Left renal pelvis (tissue), 4 donors: Measurements from ENCODE around the gene ACE2. TPM values are rescaled to one million over a fixed set of nuclear protein-coding genes. Genes with fewer than 3 reads are reported as not detected.

Experiments
- DNase-seq, 4 donors: peaks; one replicate each; pipeline ENCODE4 v3.0.0-alpha.2; 2013; ENCODE audit warnings: low read depth in 4 of 4, low spot score in 3 of 4
- polyA plus RNA-seq, 4 donors: library from polyadenylated mRNA; unstranded; fragments of 120-200 nt; gene quantifications; one replicate each; pipeline ENCODE4 v1.2.1, GENCODE V29; 2013; ENCODE audit not compliant: insufficient read length in 4 of 4

Gene ACE2
- polyA plus RNA-seq, 4 donors: 0.75 to 54.9 (median 38.6) TPM

DNA sequence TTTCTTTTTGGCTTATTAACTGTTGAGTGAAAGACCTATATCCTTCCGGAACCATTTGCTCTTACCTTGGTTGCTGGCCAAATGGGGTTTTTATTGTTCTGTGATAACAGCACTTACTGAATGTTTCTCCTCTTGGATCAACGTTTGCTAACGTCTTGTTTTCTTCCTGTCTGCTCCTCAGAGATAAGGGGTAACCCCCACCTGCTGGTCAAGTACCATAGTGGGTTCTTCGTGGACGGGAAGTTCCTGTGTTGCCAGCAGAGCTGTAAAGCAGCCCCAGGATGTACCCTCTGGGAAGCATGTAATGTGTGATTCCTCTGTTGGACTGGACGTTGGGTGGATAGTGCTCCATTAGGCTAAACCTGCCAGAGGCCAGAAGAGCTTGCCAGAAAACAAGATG lies 84.8 kb downstream of the ACE2 start:
- no peak for DNase-seq

DNA sequence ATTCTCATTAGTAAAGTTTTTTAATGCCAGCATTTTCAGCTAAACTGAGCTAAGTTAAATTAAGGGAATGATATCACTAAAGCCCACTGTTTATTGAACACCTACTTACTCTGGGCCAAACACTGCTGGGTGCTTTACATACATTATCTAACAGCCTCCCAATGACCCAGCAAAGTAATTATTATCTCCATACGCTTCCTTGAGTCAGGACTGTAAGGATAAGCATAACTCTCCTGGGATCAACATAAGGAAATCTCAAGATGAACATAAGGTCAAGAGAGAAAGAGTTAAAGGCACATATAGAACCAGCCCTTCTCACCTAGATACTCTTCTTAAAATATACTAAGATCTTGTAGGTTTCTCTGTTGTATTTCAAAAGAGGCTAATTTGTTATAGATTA lies 86.5 kb downstream of the ACE2 start:
- DNase-seq: no peak

DNA sequence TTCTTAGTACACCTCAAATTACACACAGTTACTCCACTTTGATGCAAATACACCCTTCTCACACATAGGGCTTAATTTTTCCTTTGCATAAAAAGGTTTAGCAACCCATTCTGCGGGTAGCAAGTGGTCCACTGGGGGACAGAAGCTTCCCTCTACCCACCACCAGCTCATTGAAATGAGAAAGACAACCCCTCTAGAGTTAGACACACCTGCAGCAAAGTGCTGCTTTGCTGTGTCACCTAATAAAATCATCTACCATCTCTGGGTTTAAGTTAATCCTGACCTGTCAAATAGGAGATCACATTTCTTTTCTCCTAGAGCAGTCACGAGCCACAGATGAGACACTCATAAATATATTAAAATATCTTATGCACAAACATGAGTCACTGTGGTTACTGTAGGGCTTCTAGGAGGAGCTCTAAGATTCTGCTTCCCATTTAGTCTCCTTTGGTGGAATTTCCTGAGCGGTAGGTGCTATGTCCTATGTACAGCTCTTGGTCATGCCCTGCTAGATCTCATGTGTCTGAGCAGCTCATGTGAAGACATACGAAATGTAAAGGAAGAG lies 88.3 kb downstream of the ACE2 start:
- DNase-seq: no peak

DNA sequence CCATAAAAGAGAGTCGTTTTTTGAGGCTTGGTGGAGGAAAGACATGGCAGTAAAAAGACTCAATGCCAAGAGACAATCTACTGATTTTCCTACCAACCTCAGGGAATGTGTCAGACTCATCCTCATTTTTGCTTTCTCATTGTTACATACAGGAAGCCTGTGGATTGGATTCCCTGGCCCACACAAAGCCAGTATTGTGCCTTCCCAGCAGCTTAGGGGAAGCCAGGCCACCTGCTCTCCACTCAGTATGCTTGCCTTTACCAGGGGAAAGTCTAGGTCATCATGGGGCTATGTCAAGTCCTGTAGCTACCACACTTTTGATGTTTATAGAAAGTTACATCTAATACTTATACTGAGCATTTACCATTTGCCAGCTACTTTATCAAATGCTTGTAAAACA lies 89.2 kb downstream of the ACE2 start:
- DNase-seq: no peak

Other genes with a start within 250 kb of the ACE2 start
- gene VEGFD, start 216.5 kb downstream of the ACE2 start, polyA plus RNA-seq: 1 to 10 TPM in 1 of 4 donors, under 1 TPM in 3; 0.59 to 4.7 (median 0.78) TPM
- 1 to 10 TPM; 3.9 to 6.6 (median 5.1) TPM for gene PIR, start 107.6 kb downstream of the ACE2 start, polyA plus RNA-seq
- gene BMX, start 100.2 kb downstream of the ACE2 start, polyA plus RNA-seq: under 1 TPM; 0.27 to 0.75 (median 0.49) TPM
- gene CLTRN, start 63.8 kb upstream of the ACE2 start, polyA plus RNA-seq: 10 to 100 TPM in 3 of 4 donors, under 1 TPM in 1; 0.81 to 22.2 (median 19.3) TPM
- gene CA5B, start 137.3 kb upstream of the ACE2 start, polyA plus RNA-seq: 10 to 100 TPM in 1 of 4 donors, 1 to 10 TPM in 3; 7.7 to 10.1 (median 9.1) TPM
- gene ZRSR2, start 189.5 kb upstream of the ACE2 start, polyA plus RNA-seq: 10 to 100 TPM; 13.4 to 15.5 (median 14.1) TPM